SU-DHL-6 (cell line): Measurements from ENCODE around the gene ZNF77.
"Not testable (repeated sequence)": the region's sequence is repeated elsewhere in the genome, so short reads cannot be mapped to it uniquely, and the experiment has no call there.

Source experiments
- H2AFZ ChIP-seq: fragments of 200-600 bp; sonication (generic); 2 replicates; pipeline ENCODE4 v1.6.1; 2014; ENCODE audit warnings: low read depth, mild to moderate bottlenecking, moderate library complexity, mixed read lengths, antibody characterized with exemption, low read length; ENCODE audit not compliant: severe bottlenecking
- H3F3A ChIP-seq: fragments of 200-600 bp; shearing (Covaris generic); 2 replicates; pipeline ENCODE4 v1.6.0; 2016; ENCODE audit warnings: antibody characterized with exemption, mild to moderate bottlenecking; ENCODE audit not compliant: insufficient read depth
- H3K27ac ChIP-seq: fragments of 200-600 bp; sonication (generic); 2 replicates; pipeline ENCODE4 v1.5.1; 2016; ENCODE audit warnings: low read depth, mild to moderate bottlenecking, low read length, moderate library complexity, mixed read lengths
- H3K27me3 ChIP-seq: fragments of 200-600 bp; sonication (generic), shearing (Covaris generic); 2 replicates; pipeline ENCODE4 v1.6.0; 2014; ENCODE audit warnings: mild to moderate bottlenecking, low read length
- H3K36me3 ChIP-seq: fragments of 200-600 bp; sonication (generic); 2 replicates; pipeline ENCODE4 v1.6.1; 2014; ENCODE audit warnings: mild to moderate bottlenecking, low read length, mixed read lengths
- H3K4me2 ChIP-seq: fragments of 300-600, 200-600 bp; shearing (Covaris generic), sonication (generic); 2 replicates; pipeline ENCODE4 v1.6.0; 2014; ENCODE audit warnings: low read length, low read depth, mild to moderate bottlenecking; ENCODE audit not compliant: poor library complexity, severe bottlenecking
- H3K4me3 ChIP-seq: fragments of 200-600 bp; sonication (generic); 2 replicates; pipeline ENCODE4 v1.5.1; 2014; ENCODE audit warnings: antibody characterized with exemption, low read length, mild to moderate bottlenecking, mixed read lengths; ENCODE audit not compliant: insufficient read depth, poor library complexity, severe bottlenecking
- H3K79me2 ChIP-seq: fragments of 200-600 bp; sonication (generic); 2 replicates; pipeline ENCODE4 v1.6.1; 2014; ENCODE audit warnings: mild to moderate bottlenecking, low read length, moderate library complexity; ENCODE audit not compliant: insufficient read depth
- H3K9ac ChIP-seq: fragments of 200-600 bp; sonication (generic); 2 replicates; pipeline ENCODE4 v1.7.0; 2014; ENCODE audit warnings: mild to moderate bottlenecking, low read length
- H3K9me2 ChIP-seq: fragments of 200-600 bp; sonication (generic); replicated peaks from 2 replicates; pipeline ENCODE4 v1.6.1; 2014; ENCODE audit warnings: low read length; ENCODE audit not compliant: insufficient read depth
- H3K9me3 ChIP-seq: fragments of 200-600 bp; sonication (generic); 2 replicates; pipeline ENCODE4 v1.6.1; 2014; ENCODE audit warnings: low read length, mixed read lengths; ENCODE audit not compliant: insufficient read depth
- H4K20me1 ChIP-seq: fragments of 200-600 bp; sonication (generic); 2 replicates; pipeline ENCODE4 v1.6.1; 2014; ENCODE audit warnings: low read depth, mild to moderate bottlenecking, antibody characterized with exemption, low read length, moderate library complexity, mixed read lengths
- CTCF ChIP-seq: fragments of 200-600 bp; sonication (generic); IDR thresholded peaks from one replicate; pipeline ENCODE4 v1.5.1; 2017; ENCODE audit warnings: antibody characterized with exemption, mild to moderate bottlenecking, low read length, moderate library complexity; ENCODE audit not compliant: insufficient read depth, poor library complexity, severe bottlenecking
- EZH2phosphoT487 ChIP-seq: fragments of 200-600 bp; sonication (generic), shearing (Covaris generic); conservative IDR thresholded peaks from 2 replicates; pipeline ENCODE4 v1.6.1; 2018; ENCODE audit warnings: mild to moderate bottlenecking, antibody characterized with exemption, low read length, moderate library complexity, mixed read lengths

The ZNF77 gene

GRCh38 chr19:2906631-2907195 is 38.1 kb downstream of the ZNF77 start:
- no peaks in the 10 kb centered on the region for H3K79me2 ChIP-seq
- no peak overlapping the region for H3K27ac ChIP-seq
- H4K20me1 ChIP-seq = no peaks in the 10 kb centered on the region
- no peak overlapping the region for H3K9ac ChIP-seq
- H3K4me3 ChIP-seq = no peak overlapping the region
- H2AFZ ChIP-seq = no peak overlapping the region
- no peaks in the 10 kb centered on the region for H3K9me2 ChIP-seq
- no peak overlapping the region for H3K4me2 ChIP-seq
- no peak for TF ChIP-seq EZH2phosphoT487
- TF ChIP-seq CTCF = no peak
- no peaks in the 10 kb centered on the region for H3K9me3 ChIP-seq
- no peaks in the 10 kb centered on the region for H3F3A ChIP-seq
- no peaks in the 10 kb centered on the region for H3K36me3 ChIP-seq
- H3K27me3 ChIP-seq = no peaks in the 10 kb centered on the region

- H3K4me2 ChIP-seq = no peak overlapping the region
- no peaks in the 10 kb centered on the region for H4K20me1 ChIP-seq
- H3K36me3 ChIP-seq = no peaks in the 10 kb centered on the region
- H3F3A ChIP-seq = no peaks in the 10 kb centered on the region
- TF ChIP-seq CTCF = no peak
- TF ChIP-seq EZH2phosphoT487 = no peak
- no peak overlapping the region for H3K27ac ChIP-seq
- H3K9me3 ChIP-seq = no peaks in the 10 kb centered on the region
- H3K9me2 ChIP-seq = no peaks in the 10 kb centered on the region
- no peaks in the 10 kb centered on the region for H3K79me2 ChIP-seq
- no peak overlapping the region for H2AFZ ChIP-seq
- no peak overlapping the region for H3K4me3 ChIP-seq
- no peak overlapping the region for H3K9ac ChIP-seq
- no peaks in the 10 kb centered on the region for H3K27me3 ChIP-seq
These were observed 38.8 kb downstream of the ZNF77 start for GRCh38 chr19:2905918-2906519.

- not testable (repeated sequence) for H2AFZ ChIP-seq, H3K9me3 ChIP-seq, H3K9ac ChIP-seq, H4K20me1 ChIP-seq, H3K79me2 ChIP-seq, H3K27me3 ChIP-seq, H3K27ac ChIP-seq, H3K4me3 ChIP-seq, H3K4me2 ChIP-seq, H3K9me2 ChIP-seq, H3K36me3 ChIP-seq, H3F3A ChIP-seq
These were observed 41.4 kb downstream of the ZNF77 start for GRCh38 chr19:2903326-2903725.

GRCh38 chr19:2902590-2903218 is 42.1 kb downstream of the ZNF77 start:
- Histone ChIP-seq H3K27ac (no peak overlapping the region), H3K9me2 (no peaks in the 10 kb centered on the region), H3K27me3 (no peaks in the 10 kb centered on the region), H4K20me1 (no peaks in the 10 kb centered on the region), H3F3A (no peaks in the 10 kb centered on the region), H3K36me3 (no peaks in the 10 kb centered on the region), H3K79me2 (no peaks in the 10 kb centered on the region), H3K4me3 (no peak overlapping the region), H2AFZ (no peak overlapping the region), H3K9me3 (no peaks in the 10 kb centered on the region), H3K9ac (no peak overlapping the region), H3K4me2 (no peak overlapping the region)
- TF ChIP-seq EZH2phosphoT487 (no peak), CTCF (no peak)
